GM21423 (cell line): ENCODE measurements around the gene DPP10.
"Not testable (repeated sequence)": the region's sequence is repeated elsewhere in the genome, so short reads cannot be mapped to it uniquely, and the experiment has no call there.

Experiments used
- ATAC-seq: cut with Tn5 transposase; IDR thresholded peaks from one replicate; pipeline ENCODE4 v1.9.1; 2021; ENCODE audit warnings: mild to moderate bottlenecking, moderate library complexity; ENCODE audit not compliant: unreplicated experiment

DPP10 gene

GRCh38 chr2:114709936-114710850 is 267.8 kb downstream of the DPP10 start:
- ATAC-seq: no peak

GRCh38 chr2:114714313-114714712 is 271.9 kb downstream of the DPP10 start:
- no peak for ATAC-seq

- ATAC-seq: no peak
These were observed 274.6 kb downstream of the DPP10 start for GRCh38 chr2:114717049-114717448.

- ATAC-seq: no peak
These were observed 282.0 kb downstream of the DPP10 start for GRCh38 chr2:114724454-114724853.

- ATAC-seq: no peak
These were observed 284.6 kb downstream of the DPP10 start for GRCh38 chr2:114727012-114727411.

DNA sequence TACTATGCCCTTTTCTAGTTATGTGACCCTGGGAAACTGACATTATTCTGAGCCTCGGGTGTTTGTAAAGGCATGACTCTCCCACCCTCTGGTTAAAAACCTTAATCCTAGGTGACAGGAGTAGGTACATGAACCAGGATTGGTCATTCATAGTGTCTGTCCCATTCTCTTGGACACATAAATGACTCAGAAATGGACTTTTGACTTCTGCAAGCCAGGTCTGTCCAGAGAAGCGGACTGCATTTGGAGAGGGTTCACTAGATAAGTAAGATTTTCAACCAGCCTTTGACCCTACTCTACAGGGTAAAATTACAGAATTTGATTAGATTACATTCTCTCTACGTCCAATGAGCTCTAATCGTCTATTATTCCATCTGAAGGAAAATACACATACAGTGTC is 285.9 kb downstream of the DPP10 start:
- ATAC-seq: no peak

DNA sequence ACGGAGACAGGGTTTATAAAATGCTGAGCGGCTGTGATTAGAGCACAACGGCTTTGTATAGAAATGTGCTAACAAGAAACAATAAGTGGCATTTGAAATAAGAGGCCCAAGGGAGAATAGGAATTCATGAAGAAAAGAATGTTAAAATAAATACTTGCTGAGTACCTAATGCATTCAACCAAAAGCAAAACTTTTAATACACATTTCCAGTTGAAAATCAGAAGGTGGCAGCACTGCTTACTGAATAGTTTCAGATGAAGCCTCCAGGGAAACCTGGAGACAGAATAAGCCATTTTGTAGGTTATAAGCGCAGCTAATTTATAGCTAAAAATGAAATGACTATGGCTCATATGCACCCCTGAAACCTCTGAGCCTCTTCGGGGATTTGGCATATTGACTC is 286.6 kb downstream of the DPP10 start:
- ATAC-seq: no peak

DNA sequence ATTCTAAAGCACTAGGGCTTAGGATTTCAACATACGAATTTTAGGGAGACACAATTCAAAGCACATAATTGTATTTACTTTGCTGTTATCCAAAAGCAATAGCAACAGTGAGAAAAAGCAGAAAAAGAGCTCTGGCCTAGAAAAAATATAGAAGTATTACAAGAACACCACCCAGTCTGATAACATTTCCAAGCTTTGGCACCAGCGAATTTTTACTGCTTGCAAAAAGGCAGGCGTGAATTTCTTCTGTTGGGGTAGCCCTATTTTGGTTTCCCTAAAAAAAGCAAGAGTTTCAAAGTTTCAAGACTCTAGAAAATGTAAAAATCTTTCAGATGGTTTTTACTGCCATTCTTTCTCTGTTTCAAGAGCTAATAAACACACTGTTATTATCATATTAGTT is 292.7 kb downstream of the DPP10 start:
- no peak for ATAC-seq

DNA sequence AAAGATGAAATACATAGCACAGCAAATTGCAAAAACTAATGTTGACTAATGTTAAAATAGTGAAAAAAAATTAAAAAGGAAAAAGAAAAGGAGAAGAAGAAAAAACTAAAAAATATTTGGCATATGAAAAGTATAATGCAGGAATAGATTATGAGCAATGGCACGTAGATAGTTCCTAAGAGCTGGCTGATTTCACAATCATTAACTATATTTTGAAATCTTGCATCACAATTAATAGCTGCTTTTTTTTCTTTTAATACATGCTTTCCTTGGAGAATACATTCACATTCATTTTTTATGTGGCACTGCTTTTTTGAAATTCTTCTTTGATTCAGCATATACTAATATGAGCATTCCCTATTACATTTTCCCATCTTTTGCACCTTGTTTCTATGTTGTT is 299.8 kb downstream of the DPP10 start:
- no peak for ATAC-seq

DNA sequence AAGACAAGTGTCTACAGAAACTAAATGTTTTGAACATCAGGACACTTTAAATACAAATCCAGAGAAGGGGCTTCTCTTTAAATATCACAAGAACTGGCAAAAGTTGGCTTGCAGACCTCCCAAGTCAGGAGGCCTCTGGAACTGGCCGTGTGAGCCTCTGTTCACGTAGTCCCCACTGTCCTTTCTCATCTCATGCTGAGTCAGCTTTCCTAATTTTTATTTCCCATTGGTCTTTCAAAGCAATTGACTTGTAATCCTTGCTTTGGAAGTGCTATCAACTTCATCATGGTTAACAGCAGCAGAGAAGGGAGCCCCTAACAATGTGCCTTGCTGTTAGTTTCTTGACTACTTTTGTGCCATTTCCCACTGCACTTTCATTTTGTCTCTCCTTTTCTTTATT is 303.3 kb downstream of the DPP10 start:
- ATAC-seq: no peak

DNA sequence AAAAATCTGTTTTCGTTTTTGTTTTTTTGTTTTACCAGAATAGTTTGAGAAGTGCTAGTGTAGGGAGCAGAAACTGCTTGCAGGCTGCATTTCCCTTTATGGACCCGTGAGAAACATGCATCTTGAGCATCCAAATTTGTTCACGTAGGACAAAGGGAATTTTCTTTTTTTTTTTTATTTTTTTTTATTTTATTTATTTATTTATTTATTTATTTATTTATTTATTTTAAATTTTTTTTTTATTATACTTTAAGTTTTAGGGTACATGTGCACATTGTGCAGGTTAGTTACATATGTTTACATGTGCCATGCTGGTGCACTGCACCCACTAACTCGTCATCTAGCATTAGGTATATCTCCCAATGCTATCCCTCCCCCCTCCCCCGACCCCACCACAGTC is 305.7 kb downstream of the DPP10 start:
- not testable (repeated sequence) for ATAC-seq

DNA sequence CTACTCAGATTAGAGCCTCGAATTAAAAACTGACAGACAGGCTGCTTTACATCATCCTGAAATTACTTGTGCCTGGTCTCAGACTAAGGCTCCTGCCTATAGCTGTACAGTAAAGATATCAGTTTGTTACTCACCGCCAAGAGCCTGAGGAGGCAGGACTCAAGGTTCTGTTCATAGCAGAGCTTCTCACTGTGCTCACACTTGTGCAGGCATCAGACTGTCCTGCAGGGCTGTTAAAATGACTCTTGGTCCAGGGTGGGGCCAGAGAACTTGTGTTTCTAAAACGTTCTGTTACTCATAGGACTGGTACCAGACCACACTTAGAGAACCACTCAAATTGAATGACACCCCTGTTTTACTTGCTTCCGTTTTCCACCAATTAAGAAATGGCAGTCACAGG is 310.0 kb downstream of the DPP10 start:
- no peak for ATAC-seq

GRCh38 chr2:114753145-114753544 is 310.7 kb downstream of the DPP10 start:
- no peak for ATAC-seq

DNA sequence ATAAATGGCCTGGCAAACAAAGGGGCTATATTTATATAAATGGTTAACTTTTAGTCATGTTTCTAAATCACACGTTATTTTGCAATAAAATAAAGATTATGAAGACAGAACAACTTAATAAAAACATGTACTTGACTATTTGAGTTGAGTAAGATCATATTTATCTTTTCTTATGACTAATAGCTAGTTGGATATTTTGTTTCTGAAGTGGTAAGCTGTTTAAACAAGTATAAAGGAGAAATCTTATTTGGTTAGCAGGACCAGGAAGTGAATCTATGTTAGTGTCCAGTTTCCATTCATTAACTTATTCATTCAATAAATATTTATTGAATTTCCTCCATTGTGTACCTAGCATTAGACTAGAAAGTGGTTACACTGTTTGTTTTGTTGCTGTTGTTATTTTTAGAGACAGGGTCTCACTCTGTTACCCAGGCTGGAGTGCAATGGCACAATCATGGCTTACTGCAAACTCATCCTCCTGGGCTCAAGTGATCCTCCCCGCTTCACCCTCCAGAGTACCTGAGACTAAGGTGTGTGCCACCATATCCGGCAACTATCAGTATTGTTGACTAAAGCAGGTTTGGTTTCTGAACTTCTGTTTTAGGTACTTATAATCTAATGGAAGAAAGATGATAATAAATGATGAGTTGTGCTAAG is 312.6 kb downstream of the DPP10 start:
- ATAC-seq: no peak

- ATAC-seq: no peak
These were observed 319.9 kb downstream of the DPP10 start for GRCh38 chr2:114762376-114762775.

DNA sequence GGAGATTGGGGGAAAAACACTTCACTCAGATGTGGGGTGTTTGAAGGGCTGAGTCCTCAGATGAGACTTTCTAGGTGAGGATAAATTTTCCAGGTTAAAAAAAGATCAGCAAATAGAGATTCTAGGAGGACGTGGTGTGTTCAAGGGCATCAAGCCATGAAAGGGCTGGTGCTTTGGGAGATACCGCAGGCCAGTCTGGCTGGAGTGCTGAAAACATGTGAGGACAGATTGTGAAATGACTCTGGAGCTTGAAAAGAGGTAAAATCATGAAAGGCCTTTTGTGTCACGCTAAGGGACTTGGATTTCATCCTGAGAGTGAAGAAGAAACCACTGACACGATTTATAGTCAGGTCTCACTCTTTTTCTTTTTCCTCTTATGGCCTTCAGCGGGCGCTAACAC is 320.5 kb downstream of the DPP10 start:
- ATAC-seq: no peak

- no peak for ATAC-seq
These were observed 326.7 kb downstream of the DPP10 start for GRCh38 chr2:114769110-114769509.

DNA sequence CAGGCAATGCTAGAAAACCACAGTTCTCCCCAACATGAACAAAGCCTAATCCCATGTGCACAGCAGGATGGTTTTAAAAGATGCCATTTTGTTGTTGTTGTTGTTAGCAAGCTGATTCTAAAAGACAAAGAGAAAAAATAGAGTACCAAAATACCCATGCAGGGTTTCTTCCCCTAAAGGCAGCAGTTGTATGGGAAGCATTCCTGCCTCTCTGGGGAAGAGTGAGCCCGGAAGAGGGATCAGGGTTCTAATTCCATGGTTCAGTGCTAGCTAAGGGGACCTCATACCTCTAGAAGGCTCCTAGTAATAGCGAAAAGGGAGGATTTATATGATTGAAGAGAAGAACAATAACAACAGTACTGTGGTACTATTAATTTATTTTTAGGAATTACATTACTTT is 327.6 kb downstream of the DPP10 start:
- no peak for ATAC-seq

GRCh38 chr2:114784046-114784445 is 341.6 kb downstream of the DPP10 start:
- no peak for ATAC-seq

DNA sequence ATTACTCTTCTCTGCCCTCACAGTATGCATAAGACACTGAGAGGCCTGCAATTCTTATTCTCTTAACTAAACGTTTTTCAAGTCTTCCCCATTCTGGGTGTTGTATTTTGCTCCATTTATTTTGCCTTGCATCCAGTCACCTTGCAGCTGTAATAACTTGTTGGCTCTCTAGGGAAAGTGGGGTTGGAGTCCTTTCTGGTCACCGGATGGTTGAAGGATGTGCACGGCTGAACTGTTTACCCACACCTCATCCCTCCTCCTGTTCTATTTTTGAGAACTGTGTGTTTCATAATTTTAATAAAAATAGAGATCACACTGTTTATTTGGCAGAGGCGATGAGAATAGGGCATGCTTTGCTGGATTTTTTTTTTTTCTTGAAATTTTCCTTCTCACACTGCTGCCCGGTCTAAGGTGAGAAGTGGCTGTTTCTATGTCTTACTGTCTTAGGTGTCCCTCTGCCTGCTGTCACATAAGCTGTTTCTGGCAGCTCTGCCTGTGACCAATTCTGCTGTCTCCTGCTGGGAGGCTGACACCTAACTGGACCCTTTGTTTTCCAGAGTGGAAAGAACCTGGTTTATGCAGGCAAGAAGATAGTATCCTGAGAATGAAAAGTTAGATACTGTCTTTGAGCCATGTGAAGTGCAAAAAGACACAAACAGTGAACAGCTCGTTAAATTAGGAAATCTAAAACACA is 342.6 kb downstream of the DPP10 start:
- ATAC-seq: no peak

DNA sequence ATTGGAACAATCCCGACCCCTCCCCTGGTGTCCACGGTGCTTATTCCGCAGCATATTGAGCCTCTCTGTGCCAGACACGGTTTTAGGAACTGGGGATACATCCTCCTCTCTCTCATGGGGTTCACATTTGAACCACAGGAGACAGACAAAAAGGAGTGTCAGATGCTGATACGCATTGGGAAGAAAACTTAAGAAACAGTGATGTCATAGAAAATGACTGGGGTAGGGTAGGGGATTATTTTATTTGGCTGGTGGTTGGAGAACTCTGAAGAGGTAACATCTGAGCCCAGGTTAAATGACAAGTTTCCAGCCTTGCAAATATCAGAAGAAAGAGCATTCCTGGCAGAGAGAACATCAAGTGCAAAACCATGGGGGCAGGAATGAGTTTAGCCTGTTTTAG is 344.5 kb downstream of the DPP10 start:
- no peak for ATAC-seq

DNA sequence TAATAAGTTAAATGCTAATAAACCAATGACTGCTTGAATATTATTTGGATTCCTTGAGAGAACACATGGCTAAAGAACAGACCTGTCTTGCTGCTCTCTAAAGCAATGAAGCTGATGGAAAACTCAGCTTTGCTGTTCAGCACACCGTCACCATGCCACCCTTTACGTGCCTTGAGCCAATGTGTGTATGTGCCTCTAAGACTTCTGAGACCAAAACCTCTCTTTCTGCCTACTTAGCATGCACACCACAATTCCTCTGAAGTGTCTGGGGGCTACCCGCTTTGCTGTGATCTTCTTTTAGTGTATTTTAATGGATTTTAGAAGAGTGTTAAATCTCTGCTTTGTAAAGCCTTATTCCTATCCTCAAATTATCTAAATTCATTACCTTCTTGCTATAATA is 345.0 kb downstream of the DPP10 start:
- ATAC-seq: no peak
